ENCODE measurements around the gene CDKN2B. TPM values are rescaled to one million over a fixed set of nuclear protein-coding genes. Genes with fewer than 3 reads are reported as not detected.
A peak's percentile ranks its signal among the peaks of the same experiment; 100 is the strongest.

Gene CDKN2B
- polyA plus RNA-seq, 4 donors: 12.8 to 81.4 (median 44.1) TPM

DNA sequence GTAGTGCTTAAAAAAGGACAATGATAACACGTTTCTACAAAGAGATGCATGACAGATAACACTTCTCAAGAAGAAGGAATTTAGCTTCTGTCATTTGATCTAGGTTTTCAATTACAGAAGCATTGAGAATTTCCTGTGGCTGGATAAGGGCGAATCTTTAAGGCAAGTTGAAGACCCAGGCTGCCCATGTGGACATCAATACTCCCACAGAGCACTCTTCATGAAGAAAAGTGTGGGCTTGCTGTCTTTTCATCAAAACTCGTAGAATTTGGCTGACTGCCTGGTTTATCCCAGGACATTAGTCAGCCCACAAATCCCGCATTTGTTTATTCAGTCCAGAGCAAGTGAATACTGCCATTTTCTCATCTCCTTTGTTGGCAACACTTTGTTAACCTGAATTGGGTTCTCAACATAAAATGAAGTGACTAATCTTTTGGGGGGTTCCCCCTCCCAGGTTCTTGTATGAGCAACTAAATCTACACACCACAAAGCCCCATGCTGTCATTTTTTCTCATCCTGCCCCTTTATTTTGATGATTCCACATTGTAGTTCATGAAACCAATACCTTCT is 43.4 kb upstream of the CDKN2B start:
- H3K4me1 ChIP-seq (ENCODE audit: control insufficient read depth in 3 of 3, insufficient read depth in 2 of 3, low read depth in 1 of 3, low read length in 2 of 3): peaks cover 0 to 3% (median 0%) of the 10 kb centered on the region in 3 donors
- H3K36me3 ChIP-seq (ENCODE audit: control insufficient read depth in 3 of 3, insufficient read depth in 2 of 3, low read depth in 1 of 3, low read length in 3 of 3): no peaks in the 10 kb centered on the region
- no peaks in the 10 kb centered on the region for H3K9me3 ChIP-seq (ENCODE audit: control insufficient read depth in 2 of 2, insufficient read depth in 1 of 2, low read depth in 1 of 2, low read length in 1 of 2)
- no peak overlapping the region for H3K27ac ChIP-seq (ENCODE audit: low read depth in 1 of 3, low read length in 2 of 3)
- no peak overlapping the region for H3K4me3 ChIP-seq (ENCODE audit: low read depth in 1 of 3, low read length in 3 of 3)
- no peak for DNase-seq
- WGBS, 3 donors: 49 to 71% (median 58%) methylated on average over 4 of the region's 4 CpGs
- no peak for FAIRE-seq
- H3K27me3 ChIP-seq (ENCODE audit: control insufficient read depth in 3 of 3, insufficient read depth in 3 of 3, low read length in 3 of 3): no peaks in the 10 kb centered on the region

DNA sequence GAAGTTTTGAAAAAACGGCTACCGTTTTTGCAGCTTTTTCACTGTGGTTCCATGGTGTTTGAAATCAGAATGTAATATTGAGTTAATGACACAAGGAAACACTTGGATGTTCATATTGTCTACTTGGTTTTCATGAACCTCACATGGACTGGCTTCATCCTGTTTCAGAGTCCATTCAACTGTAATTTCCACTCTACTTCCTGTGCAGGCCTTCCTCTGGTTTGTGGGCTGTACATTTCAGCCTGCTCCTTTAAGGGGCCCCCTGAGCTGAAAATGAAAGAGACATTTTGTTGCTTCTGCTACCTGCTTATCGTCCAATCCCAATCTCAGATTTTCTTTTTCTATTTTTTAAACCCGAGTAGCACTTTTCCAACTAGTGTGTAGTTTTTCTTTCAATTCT is 41.8 kb upstream of the CDKN2B start:
- H3K4me1 ChIP-seq (ENCODE audit: control insufficient read depth in 3 of 3, insufficient read depth in 2 of 3, low read depth in 1 of 3, low read length in 2 of 3): peaks cover 0 to 11% (median 0%) of the 10 kb centered on the region in 3 donors
- 62 to 88% (median 71%) methylated on average over 4 of the region's 4 CpGs for WGBS, 3 donors
- DNase-seq: peak; percentile 10 to 25
- no peak for FAIRE-seq
- H3K9me3 ChIP-seq (ENCODE audit: control insufficient read depth in 2 of 2, insufficient read depth in 1 of 2, low read depth in 1 of 2, low read length in 1 of 2): no peaks in the 10 kb centered on the region
- no peaks in the 10 kb centered on the region for H3K27me3 ChIP-seq (ENCODE audit: control insufficient read depth in 3 of 3, insufficient read depth in 3 of 3, low read length in 3 of 3)
- no peak overlapping the region for H3K4me3 ChIP-seq (ENCODE audit: low read depth in 1 of 3, low read length in 3 of 3)
- no peak overlapping the region for H3K27ac ChIP-seq (ENCODE audit: low read depth in 1 of 3, low read length in 2 of 3)
- H3K36me3 ChIP-seq (ENCODE audit: control insufficient read depth in 3 of 3, insufficient read depth in 2 of 3, low read depth in 1 of 3, low read length in 3 of 3): no peaks in the 10 kb centered on the region

DNA sequence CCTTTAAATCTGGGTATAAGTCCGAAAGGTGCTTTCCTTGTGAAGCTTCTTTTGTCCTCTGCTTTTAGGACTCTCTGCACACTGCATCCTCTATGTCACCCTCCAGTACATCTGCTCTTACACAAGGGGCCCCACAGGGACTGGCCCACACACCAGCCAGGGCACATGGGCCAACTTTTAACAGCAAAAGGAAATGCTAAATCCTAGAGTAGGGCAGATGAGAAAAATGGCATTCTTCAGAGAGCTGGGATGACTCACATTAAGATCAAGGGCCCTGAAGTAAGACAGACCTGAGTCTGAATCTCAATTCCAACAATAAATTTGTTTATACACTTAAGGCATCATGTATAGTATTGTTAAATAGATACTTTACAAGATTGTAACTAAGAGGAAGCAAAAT is 40.3 kb upstream of the CDKN2B start:
- Histone ChIP-seq H3K36me3 (ENCODE audit: control insufficient read depth in 3 of 3, insufficient read depth in 2 of 3, low read depth in 1 of 3, low read length in 3 of 3) (no peaks in the 10 kb centered on the region), H3K9me3 (ENCODE audit: control insufficient read depth in 2 of 2, insufficient read depth in 1 of 2, low read depth in 1 of 2, low read length in 1 of 2) (no peaks in the 10 kb centered on the region), H3K27me3 (ENCODE audit: control insufficient read depth in 3 of 3, insufficient read depth in 3 of 3, low read length in 3 of 3) (no peaks in the 10 kb centered on the region), H3K4me3 (ENCODE audit: low read depth in 1 of 3, low read length in 3 of 3) (no peak overlapping the region), H3K4me1 (ENCODE audit: control insufficient read depth in 3 of 3, insufficient read depth in 2 of 3, low read depth in 1 of 3, low read length in 2 of 3) (peaks cover 0 to 11% (median 0%) of the 10 kb centered on the region in 3 donors), H3K27ac (ENCODE audit: low read depth in 1 of 3, low read length in 2 of 3) (no peak overlapping the region)
- DNase-seq (no peak), FAIRE-seq (no peak)
- WGBS, 3 donors: 93 to 97% (median 96%) methylated on average over 1 of the region's 1 CpG

DNA sequence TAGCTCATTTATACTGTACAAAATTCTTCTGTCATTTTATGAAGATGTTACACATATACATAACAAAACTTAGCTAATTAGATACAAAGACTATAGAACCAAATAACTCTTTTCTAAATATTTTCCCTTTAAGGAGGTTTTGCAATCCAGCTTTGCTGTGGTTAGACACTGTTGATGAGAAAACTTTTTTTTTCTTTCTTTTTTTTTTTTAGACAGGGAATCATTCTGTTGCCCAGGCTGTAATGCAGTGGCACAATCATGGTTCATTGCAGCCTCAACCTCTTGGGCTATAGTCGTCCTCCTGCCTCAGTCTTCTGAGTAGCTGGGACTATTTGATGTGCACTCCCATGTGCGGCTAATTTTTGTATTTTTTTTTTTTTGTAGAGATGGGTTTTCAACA is 38.5 kb upstream of the CDKN2B start:
- FAIRE-seq (no peak), DNase-seq (no peak)
- no peaks in the 10 kb centered on the region for H3K27me3 ChIP-seq (ENCODE audit: control insufficient read depth in 3 of 3, insufficient read depth in 3 of 3, low read length in 3 of 3)
- 94 to 96% (median 96%) methylated on average over 2 of the region's 2 CpGs for WGBS, 3 donors
- no peaks in the 10 kb centered on the region for H3K9me3 ChIP-seq (ENCODE audit: control insufficient read depth in 2 of 2, insufficient read depth in 1 of 2, low read depth in 1 of 2, low read length in 1 of 2)
- H3K4me3 ChIP-seq (ENCODE audit: low read depth in 1 of 3, low read length in 3 of 3): no peak overlapping the region
- H3K36me3 ChIP-seq (ENCODE audit: control insufficient read depth in 3 of 3, insufficient read depth in 2 of 3, low read depth in 1 of 3, low read length in 3 of 3): no peaks in the 10 kb centered on the region
- H3K27ac ChIP-seq (ENCODE audit: low read depth in 1 of 3, low read length in 2 of 3): no peak overlapping the region
- peaks cover 0 to 11% (median 0%) of the 10 kb centered on the region in 3 donors for H3K4me1 ChIP-seq (ENCODE audit: control insufficient read depth in 3 of 3, insufficient read depth in 2 of 3, low read depth in 1 of 3, low read length in 2 of 3)

DNA sequence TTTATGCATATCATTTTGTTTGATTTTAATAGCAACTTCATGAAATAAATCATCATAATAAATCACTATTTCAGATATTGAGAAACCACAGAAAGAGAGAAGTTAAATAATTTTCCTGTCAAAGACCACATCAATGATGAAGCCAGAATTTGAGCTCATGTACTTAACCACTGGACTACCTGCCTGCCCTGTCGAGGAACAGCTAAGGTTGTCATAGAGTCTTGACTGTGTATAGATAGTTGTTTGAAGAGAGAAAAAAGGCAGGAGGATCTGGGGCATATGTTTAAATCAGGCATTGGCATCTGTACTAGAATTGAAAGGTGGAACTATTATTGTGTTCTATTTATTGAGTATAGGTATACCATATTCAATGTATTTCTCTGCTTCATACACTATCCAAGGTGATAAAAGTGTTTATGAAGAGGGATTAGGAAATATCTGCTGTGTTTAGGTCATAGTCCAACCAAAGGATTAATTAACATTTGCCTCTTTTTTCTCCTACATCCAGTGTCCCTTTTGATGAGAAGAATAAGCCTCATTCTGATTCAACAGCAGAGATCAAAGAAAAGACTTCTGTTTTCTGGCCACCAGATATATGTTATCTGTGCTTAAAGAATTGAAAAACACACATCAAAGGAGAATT is 37.3 kb upstream of the CDKN2B start:
- no peak for FAIRE-seq
- no peak overlapping the region for H3K4me3 ChIP-seq (ENCODE audit: low read depth in 1 of 3, low read length in 3 of 3)
- peaks cover 0 to 2% of the 10 kb centered on the region in 2 donors for H3K9me3 ChIP-seq (ENCODE audit: control insufficient read depth in 2 of 2, insufficient read depth in 1 of 2, low read depth in 1 of 2, low read length in 1 of 2)
- H3K36me3 ChIP-seq (ENCODE audit: control insufficient read depth in 3 of 3, insufficient read depth in 2 of 3, low read depth in 1 of 3, low read length in 3 of 3): no peaks in the 10 kb centered on the region
- no peaks in the 10 kb centered on the region for H3K27me3 ChIP-seq (ENCODE audit: control insufficient read depth in 3 of 3, insufficient read depth in 3 of 3, low read length in 3 of 3)
- DNase-seq: peak; percentile 39 to 47
- no peak overlapping the region for H3K27ac ChIP-seq (ENCODE audit: low read depth in 1 of 3, low read length in 2 of 3)
- WGBS, 3 donors: 53 to 63% (median 56%) methylated on average over 1 of the region's 1 CpG
- H3K4me1 ChIP-seq (ENCODE audit: control insufficient read depth in 3 of 3, insufficient read depth in 2 of 3, low read depth in 1 of 3, low read length in 2 of 3): peaks cover 0 to 19% (median 0%) of the 10 kb centered on the region in 3 donors

DNA sequence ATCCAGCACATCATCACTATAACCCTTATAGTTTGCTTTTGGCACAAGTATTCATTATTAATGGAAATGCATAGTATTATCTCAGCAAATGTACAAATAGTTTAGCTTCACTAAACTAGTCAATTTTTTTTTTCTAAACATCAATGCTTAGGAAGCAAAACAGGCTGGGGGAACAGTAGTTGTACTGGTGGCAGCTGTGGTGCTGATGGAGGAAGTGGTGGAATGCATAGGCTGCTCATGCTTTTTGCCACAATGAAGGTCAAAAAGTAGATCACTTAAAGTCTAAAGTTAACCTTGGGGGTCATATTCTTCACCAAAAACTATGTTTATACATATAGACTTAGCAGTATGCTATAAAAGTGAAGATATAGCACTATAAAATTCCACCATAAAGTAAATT is 36.3 kb upstream of the CDKN2B start:
- H3K27ac ChIP-seq (ENCODE audit: low read depth in 1 of 3, low read length in 2 of 3): no peak overlapping the region
- no peaks in the 10 kb centered on the region for H3K27me3 ChIP-seq (ENCODE audit: control insufficient read depth in 3 of 3, insufficient read depth in 3 of 3, low read length in 3 of 3)
- no peaks in the 10 kb centered on the region for H3K36me3 ChIP-seq (ENCODE audit: control insufficient read depth in 3 of 3, insufficient read depth in 2 of 3, low read depth in 1 of 3, low read length in 3 of 3)
- peaks cover 0 to 24% (median 0%) of the 10 kb centered on the region in 3 donors for H3K4me1 ChIP-seq (ENCODE audit: control insufficient read depth in 3 of 3, insufficient read depth in 2 of 3, low read depth in 1 of 3, low read length in 2 of 3)
- H3K4me3 ChIP-seq (ENCODE audit: low read depth in 1 of 3, low read length in 3 of 3): no peak overlapping the region
- no peak for DNase-seq
- peaks cover 0 to 2% of the 10 kb centered on the region in 2 donors for H3K9me3 ChIP-seq (ENCODE audit: control insufficient read depth in 2 of 2, insufficient read depth in 1 of 2, low read depth in 1 of 2, low read length in 1 of 2)
- FAIRE-seq: no peak

DNA sequence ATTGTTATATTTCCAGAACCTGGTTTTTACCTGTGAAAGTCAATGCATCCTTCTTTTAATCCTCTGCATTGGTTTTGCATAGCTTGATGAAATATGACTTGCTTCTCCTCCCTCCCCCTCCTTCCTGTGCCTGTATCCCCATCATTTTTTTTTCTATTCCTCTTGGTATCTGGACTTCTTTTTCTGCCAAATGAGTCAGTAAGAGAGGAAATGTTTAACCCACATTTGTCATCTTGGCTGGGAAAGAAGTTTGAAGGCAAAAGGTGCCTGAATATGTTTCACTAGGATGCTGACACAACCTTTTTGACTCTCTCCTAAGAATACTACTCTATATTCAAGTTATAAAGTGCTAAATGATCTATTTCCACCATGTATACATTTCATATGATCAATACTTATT is 35.5 kb upstream of the CDKN2B start:
- FAIRE-seq: no peak
- Histone ChIP-seq H3K4me3 (ENCODE audit: low read depth in 1 of 3, low read length in 3 of 3) (no peak overlapping the region), H3K4me1 (ENCODE audit: control insufficient read depth in 3 of 3, insufficient read depth in 2 of 3, low read depth in 1 of 3, low read length in 2 of 3) (peaks cover 4 to 32% (median 4%) of the 10 kb centered on the region in 3 donors), H3K27ac (ENCODE audit: low read depth in 1 of 3, low read length in 2 of 3) (no peak overlapping the region), H3K36me3 (ENCODE audit: control insufficient read depth in 3 of 3, insufficient read depth in 2 of 3, low read depth in 1 of 3, low read length in 3 of 3) (no peaks in the 10 kb centered on the region), H3K27me3 (ENCODE audit: control insufficient read depth in 3 of 3, insufficient read depth in 3 of 3, low read length in 3 of 3) (no peaks in the 10 kb centered on the region), H3K9me3 (ENCODE audit: control insufficient read depth in 2 of 2, insufficient read depth in 1 of 2, low read depth in 1 of 2, low read length in 1 of 2) (peaks cover 0 to 2% of the 10 kb centered on the region in 2 donors)
- no peak for DNase-seq

DNA sequence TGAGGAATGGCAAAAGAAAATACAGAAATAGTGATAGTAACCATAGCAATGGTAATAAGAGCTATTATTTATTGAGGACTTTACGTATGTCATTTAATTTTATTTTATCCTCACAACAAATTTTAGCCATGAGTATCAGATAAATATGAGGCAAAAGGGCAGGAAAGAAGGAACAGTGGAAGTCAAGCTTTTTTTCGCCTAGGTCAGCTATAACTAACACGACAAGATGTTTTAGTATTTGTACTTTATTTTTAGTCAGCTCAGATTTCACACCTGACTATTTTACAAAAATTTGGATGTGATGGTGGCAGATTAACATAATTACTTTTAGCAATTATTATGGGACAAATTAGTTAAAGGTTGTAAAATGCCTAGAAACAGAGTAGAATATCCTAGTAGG is 34.8 kb upstream of the CDKN2B start:
- Histone ChIP-seq H3K36me3 (ENCODE audit: control insufficient read depth in 3 of 3, insufficient read depth in 2 of 3, low read depth in 1 of 3, low read length in 3 of 3) (no peaks in the 10 kb centered on the region), H3K4me1 (ENCODE audit: control insufficient read depth in 3 of 3, insufficient read depth in 2 of 3, low read depth in 1 of 3, low read length in 2 of 3) (peaks cover 4 to 38% (median 4%) of the 10 kb centered on the region in 3 donors), H3K27me3 (ENCODE audit: control insufficient read depth in 3 of 3, insufficient read depth in 3 of 3, low read length in 3 of 3) (no peaks in the 10 kb centered on the region), H3K27ac (ENCODE audit: low read depth in 1 of 3, low read length in 2 of 3) (no peak overlapping the region), H3K9me3 (ENCODE audit: control insufficient read depth in 2 of 2, insufficient read depth in 1 of 2, low read depth in 1 of 2, low read length in 1 of 2) (peaks cover 0 to 2% of the 10 kb centered on the region in 2 donors), H3K4me3 (ENCODE audit: low read depth in 1 of 3, low read length in 3 of 3) (no peak overlapping the region)
- FAIRE-seq (peak; percentile 26), DNase-seq (no peak)
- WGBS, 3 donors: 52 to 71% (median 66%) methylated on average over 3 of the region's 3 CpGs

DNA sequence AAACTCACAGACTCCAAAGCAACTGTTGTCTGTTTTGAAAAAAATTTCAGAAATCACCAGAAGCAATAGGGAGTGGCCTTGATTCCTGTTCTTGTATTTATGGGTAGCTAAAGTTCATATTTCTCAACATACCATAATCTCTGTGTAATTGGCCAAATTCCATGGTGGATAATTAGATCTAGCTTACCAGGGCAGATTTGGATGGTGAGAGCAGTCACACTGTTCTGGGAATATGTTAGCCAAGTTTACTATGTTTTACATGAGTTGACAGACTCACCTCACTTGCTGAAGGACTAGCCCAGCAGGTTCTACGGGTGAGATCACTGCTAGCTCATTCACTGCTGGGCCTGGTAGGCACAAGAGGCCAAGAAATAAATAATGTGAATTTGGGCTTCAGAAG is 32.7 kb upstream of the CDKN2B start:
- H3K27ac ChIP-seq (ENCODE audit: low read depth in 1 of 3, low read length in 2 of 3): peak overlapping the region in 2 of 3 donors; percentile 62 to 85
- peaks cover 4 to 44% (median 4%) of the 10 kb centered on the region in 3 donors for H3K4me1 ChIP-seq (ENCODE audit: control insufficient read depth in 3 of 3, insufficient read depth in 2 of 3, low read depth in 1 of 3, low read length in 2 of 3)
- no peak overlapping the region for H3K4me3 ChIP-seq (ENCODE audit: low read depth in 1 of 3, low read length in 3 of 3)
- DNase-seq: peak; percentile 88 to 94
- no peak for FAIRE-seq
- 8 to 53% (median 33%) methylated on average over 1 of the region's 1 CpG for WGBS, 3 donors
- H3K36me3 ChIP-seq (ENCODE audit: control insufficient read depth in 3 of 3, insufficient read depth in 2 of 3, low read depth in 1 of 3, low read length in 3 of 3): no peaks in the 10 kb centered on the region
- peaks cover 0 to 2% of the 10 kb centered on the region in 2 donors for H3K9me3 ChIP-seq (ENCODE audit: control insufficient read depth in 2 of 2, insufficient read depth in 1 of 2, low read depth in 1 of 2, low read length in 1 of 2)
- no peaks in the 10 kb centered on the region for H3K27me3 ChIP-seq (ENCODE audit: control insufficient read depth in 3 of 3, insufficient read depth in 3 of 3, low read length in 3 of 3)

Data from small intestine (tissue), 7 donors.